Keratinocyte (primary cell): ENCODE results near the gene HSPA4L. TPM values are rescaled to one million over a fixed set of nuclear protein-coding genes. Genes with fewer than 3 reads are reported as not detected.

Experiments used
- DNase-seq: peaks from one replicate; pipeline ENCODE4 v3.0.0-alpha.2; 2011; ENCODE audit warnings: low read depth, missing footprints, low spot score
- FAIRE-seq: peaks from 2 replicates; lab custom pipeline; 2011; peaks lifted over from hg19 to GRCh38; lab: Jason Lieb, UNC
- H2AFZ ChIP-seq: 2 replicates; pipeline ENCODE4 v1.6.0; 2012; ENCODE audit warnings: low read length, control low read depth, inconsistent platforms; ENCODE audit not compliant: control insufficient read depth
- H3K27ac ChIP-seq: 2 replicates; pipeline ENCODE4 v1.5.1; 2011; ENCODE audit warnings: low read length; ENCODE audit not compliant: control insufficient read depth, insufficient read depth
- H3K27me3 ChIP-seq: 3 replicates; pipeline ENCODE4 v1.6.0; 2011; ENCODE audit warnings: low read length; ENCODE audit not compliant: control insufficient read depth, insufficient read depth; ENCODE audit errors: extremely low read depth
- H3K36me3 ChIP-seq, 2 experiments: 2 replicates in 1 of 2; 3 replicates in 1 of 2; pipeline ENCODE4 v1.5.1; 2011; ENCODE audit warnings: low read length in 2 of 2, mild to moderate bottlenecking in 1 of 2; ENCODE audit not compliant: control insufficient read depth in 2 of 2, insufficient read depth in 2 of 2; ENCODE audit errors: extremely low read depth in 1 of 2
- H3K4me1 ChIP-seq: 3 replicates; pipeline ENCODE4 v1.5.1; 2011; ENCODE audit warnings: low read length; ENCODE audit not compliant: control insufficient read depth, insufficient read depth; ENCODE audit errors: extremely low read depth
- H3K4me2 ChIP-seq: 3 replicates; pipeline ENCODE4 v1.6.0; 2011; ENCODE audit warnings: low read depth, low read length; ENCODE audit not compliant: control insufficient read depth, insufficient read depth; ENCODE audit errors: extremely low read depth
- H3K4me3 ChIP-seq, 3 experiments: fragments of 200-600 bp in 1 of 3; sonication (generic) in 1 of 3; 2 replicates in 2 of 3; 3 replicates in 1 of 3; pipeline ENCODE4 v1.5.1; 2011 to 2016; ENCODE audit warnings: low read length in 3 of 3, mild to moderate bottlenecking in 3 of 3, control low read depth in 2 of 3, inconsistent platforms in 1 of 3, low read depth in 1 of 3, mixed read lengths in 1 of 3, mixed run types in 1 of 3, moderate library complexity in 1 of 3; ENCODE audit not compliant: control insufficient read depth in 2 of 3, insufficient read depth in 2 of 3; ENCODE audit errors: extremely low read depth in 1 of 3
- H3K79me2 ChIP-seq: 2 replicates; pipeline ENCODE4 v1.6.0; 2012; ENCODE audit warnings: low read length; ENCODE audit not compliant: control insufficient read depth, insufficient read depth
- H3K9ac ChIP-seq: 3 replicates; pipeline ENCODE4 v1.6.0; 2011; ENCODE audit warnings: low read length; ENCODE audit not compliant: control insufficient read depth, insufficient read depth; ENCODE audit errors: extremely low read depth
- H3K9me1 ChIP-seq: 3 replicates; pipeline ENCODE4 v1.6.0; 2011; ENCODE audit warnings: low read length; ENCODE audit not compliant: control insufficient read depth, insufficient read depth; ENCODE audit errors: extremely low read depth
- H3K9me3 ChIP-seq: 2 replicates; pipeline ENCODE4 v1.5.1; 2012; ENCODE audit warnings: low read depth, low read length; ENCODE audit not compliant: control insufficient read depth
- H4K20me1 ChIP-seq: 3 replicates; pipeline ENCODE4 v1.6.0; 2011; ENCODE audit warnings: low read length; ENCODE audit not compliant: control insufficient read depth, insufficient read depth; ENCODE audit errors: extremely low read depth
- CTCF ChIP-seq, 3 experiments: IDR thresholded peaks in 1 of 3; conservative IDR thresholded peaks in 1 of 3; optimal IDR thresholded peaks in 1 of 3; 2 replicates in 2 of 3; 3 replicates in 1 of 3; pipeline versions ENCODE3 to v1.5.1; 2011; ENCODE audit warnings: low read length in 3 of 3, mild to moderate bottlenecking in 3 of 3, moderate library complexity in 2 of 3, control low read depth in 1 of 3, inconsistent platforms in 1 of 3; ENCODE audit not compliant: insufficient read depth in 2 of 3; ENCODE audit errors: extremely low read depth in 1 of 3
- EZH2 ChIP-seq: IDR thresholded peaks from one replicate; pipeline ENCODE4 v1.6.1; 2012; ENCODE audit warnings: inconsistent platforms, mild to moderate bottlenecking, low read length, moderate library complexity
- dilution Hi-C: fragments of 300-500 bp; cut with MboI; formaldehyde crosslinking; loops from one replicate; pipeline ENCODE4 v1.7.0; 2020; ENCODE audit warnings: low sequenced_read_pairs; ENCODE audit not compliant: extremely low pct_ligation_motif_present
- polyA plus RNA-seq, 5 experiments: library from polyadenylated mRNA; depleted of rRNA in 3 of 5; stranded (reverse) in 3 of 5; stranded (forward) in 1 of 5; unstranded in 1 of 5; fragments of >200 nt; gene quantifications; 1 replicate in 1 of 5; 2 replicates in 3 of 5; 3 replicates in 1 of 5; pipeline versions ENCODE4 v1.2.1 to v1.2.3, GENCODE V29; 2011 to 2012; ENCODE audit warnings: missing spikeins in 2 of 5, low read depth in 1 of 5, low replicate concordance in 1 of 5

The HSPA4L gene
- polyA plus RNA-seq, 1 donor (not counting 4 experiments of a cell fraction or from before 2014, with no cell fraction given) = 25.4 TPM

- H3K27me3 ChIP-seq = no peaks in the 10 kb centered on the region
- no peak overlapping the region for H3K4me2 ChIP-seq
- H3K36me3 ChIP-seq = no peaks in the 10 kb centered on the region
- no peaks in the 10 kb centered on the region for H3K79me2 ChIP-seq
- no peaks in the 10 kb centered on the region for H3K9me1 ChIP-seq
- no peak for FAIRE-seq
- H3K4me3 ChIP-seq = no peak overlapping the region
- dilution Hi-C loops = no loop called here
- H3K9me3 ChIP-seq = peaks cover 4% of the 10 kb centered on the region
- H2AFZ ChIP-seq = no peak overlapping the region
- no peak for TF ChIP-seq EZH2
- no peak for TF ChIP-seq CTCF (optimal IDR thresholded peaks at IDR 0.05 in 1 of 3, IDR thresholded peaks at IDR 0.05 in 1 of 3, conservative IDR thresholded peaks at IDR 0.05 in 1 of 3; ENCODE audit: extremely low read depth in 1 of 3, insufficient read depth in 2 of 3, low read length in 3 of 3)
- no peaks in the 10 kb centered on the region for H4K20me1 ChIP-seq
- H3K4me1 ChIP-seq = no peaks in the 10 kb centered on the region
- no peak for DNase-seq
- no peak overlapping the region for H3K9ac ChIP-seq
- H3K27ac ChIP-seq = no peak overlapping the region
Measured at GRCh38 chr4:127741247-127741646, 40.9 kb upstream of the HSPA4L start.

- H3K4me2 ChIP-seq = no peak overlapping the region
- no peaks in the 10 kb centered on the region for H3K36me3 ChIP-seq
- FAIRE-seq = no peak
- H3K4me3 ChIP-seq = no peak overlapping the region
- H2AFZ ChIP-seq = no peak overlapping the region
- no peak overlapping the region for H3K27ac ChIP-seq
- TF ChIP-seq EZH2 = no peak
- TF ChIP-seq CTCF (optimal IDR thresholded peaks at IDR 0.05 in 1 of 3, IDR thresholded peaks at IDR 0.05 in 1 of 3, conservative IDR thresholded peaks at IDR 0.05 in 1 of 3; ENCODE audit: extremely low read depth in 1 of 3, insufficient read depth in 2 of 3, low read length in 3 of 3) = no peak
- H3K9me1 ChIP-seq = no peaks in the 10 kb centered on the region
- H3K79me2 ChIP-seq = no peaks in the 10 kb centered on the region
- H3K9ac ChIP-seq = no peak overlapping the region
- H4K20me1 ChIP-seq = no peaks in the 10 kb centered on the region
- no peaks in the 10 kb centered on the region for H3K4me1 ChIP-seq
- no peaks in the 10 kb centered on the region for H3K27me3 ChIP-seq
- H3K9me3 ChIP-seq = no peaks in the 10 kb centered on the region
- dilution Hi-C loops = no loop called here
- DNase-seq = no peak
Measured at GRCh38 chr4:127747883-127748282, 34.2 kb upstream of the HSPA4L start.
